BE2C (cell line): ENCODE measurements around the gene EHD2.
"Not testable (repeated sequence)": the region's sequence is repeated elsewhere in the genome, so short reads cannot be mapped to it uniquely, and the experiment has no call there.

ENCODE experiments used
- DNase-seq: peaks from one replicate; pipeline ENCODE4 v3.0.0-alpha.2; 2020
- H3K27me3 ChIP-seq: fragments of 250-450 bp; sonication (Bioruptor Pico); 2 replicates; pipeline ENCODE4 v1.5.1; 2020; ENCODE audit warnings: mild to moderate bottlenecking
- H3K36me3 ChIP-seq: fragments of 250-450 bp; sonication (Bioruptor Pico); 2 replicates; pipeline ENCODE4 v1.5.1; 2020; ENCODE audit warnings: mild to moderate bottlenecking
- H3K4me1 ChIP-seq: fragments of 250-450 bp; sonication (Bioruptor Pico); 2 replicates; pipeline ENCODE4 v1.5.1; 2020
- H3K4me3 ChIP-seq: 2 replicates; pipeline ENCODE4 v1.5.1; 2011; ENCODE audit warnings: low read depth, low read length
- H3K9me3 ChIP-seq: fragments of 250-450 bp; sonication (Bioruptor Pico); 2 replicates; pipeline ENCODE4 v1.5.1; 2020
- TF ChIP-seq, protein P1 (sequence below): IDR thresholded peaks from 2 replicates; pipeline ENCODE4 v1.5.1; 2012; ENCODE audit warnings: mild to moderate bottlenecking, low read depth, low read length

The EHD2 gene

GRCh38 chr19:47704024-47704423 lies 9.2 kb upstream of the EHD2 start:
- Histone ChIP-seq H3K36me3 (peaks cover 6% of the 10 kb centered on the region; the same call in 1 of the 2 replicates), H3K27me3 (no peaks in the 10 kb centered on the region), H3K4me1 (no peaks in the 10 kb centered on the region), H3K9me3 (no peaks in the 10 kb centered on the region), H3K4me3 (no peak overlapping the region)
- DNase-seq: no peak
- TF ChIP-seq, protein P1, sequence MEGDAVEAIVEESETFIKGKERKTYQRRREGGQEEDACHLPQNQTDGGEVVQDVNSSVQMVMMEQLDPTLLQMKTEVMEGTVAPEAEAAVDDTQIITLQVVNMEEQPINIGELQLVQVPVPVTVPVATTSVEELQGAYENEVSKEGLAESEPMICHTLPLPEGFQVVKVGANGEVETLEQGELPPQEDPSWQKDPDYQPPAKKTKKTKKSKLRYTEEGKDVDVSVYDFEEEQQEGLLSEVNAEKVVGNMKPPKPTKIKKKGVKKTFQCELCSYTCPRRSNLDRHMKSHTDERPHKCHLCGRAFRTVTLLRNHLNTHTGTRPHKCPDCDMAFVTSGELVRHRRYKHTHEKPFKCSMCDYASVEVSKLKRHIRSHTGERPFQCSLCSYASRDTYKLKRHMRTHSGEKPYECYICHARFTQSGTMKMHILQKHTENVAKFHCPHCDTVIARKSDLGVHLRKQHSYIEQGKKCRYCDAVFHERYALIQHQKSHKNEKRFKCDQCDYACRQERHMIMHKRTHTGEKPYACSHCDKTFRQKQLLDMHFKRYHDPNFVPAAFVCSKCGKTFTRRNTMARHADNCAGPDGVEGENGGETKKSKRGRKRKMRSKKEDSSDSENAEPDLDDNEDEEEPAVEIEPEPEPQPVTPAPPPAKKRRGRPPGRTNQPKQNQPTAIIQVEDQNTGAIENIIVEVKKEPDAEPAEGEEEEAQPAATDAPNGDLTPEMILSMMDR: no peak

- H3K27me3 ChIP-seq: no peaks in the 10 kb centered on the region
Measured at GRCh38 chr19:47704656-47705055, 8.6 kb upstream of the EHD2 start.

DNA sequence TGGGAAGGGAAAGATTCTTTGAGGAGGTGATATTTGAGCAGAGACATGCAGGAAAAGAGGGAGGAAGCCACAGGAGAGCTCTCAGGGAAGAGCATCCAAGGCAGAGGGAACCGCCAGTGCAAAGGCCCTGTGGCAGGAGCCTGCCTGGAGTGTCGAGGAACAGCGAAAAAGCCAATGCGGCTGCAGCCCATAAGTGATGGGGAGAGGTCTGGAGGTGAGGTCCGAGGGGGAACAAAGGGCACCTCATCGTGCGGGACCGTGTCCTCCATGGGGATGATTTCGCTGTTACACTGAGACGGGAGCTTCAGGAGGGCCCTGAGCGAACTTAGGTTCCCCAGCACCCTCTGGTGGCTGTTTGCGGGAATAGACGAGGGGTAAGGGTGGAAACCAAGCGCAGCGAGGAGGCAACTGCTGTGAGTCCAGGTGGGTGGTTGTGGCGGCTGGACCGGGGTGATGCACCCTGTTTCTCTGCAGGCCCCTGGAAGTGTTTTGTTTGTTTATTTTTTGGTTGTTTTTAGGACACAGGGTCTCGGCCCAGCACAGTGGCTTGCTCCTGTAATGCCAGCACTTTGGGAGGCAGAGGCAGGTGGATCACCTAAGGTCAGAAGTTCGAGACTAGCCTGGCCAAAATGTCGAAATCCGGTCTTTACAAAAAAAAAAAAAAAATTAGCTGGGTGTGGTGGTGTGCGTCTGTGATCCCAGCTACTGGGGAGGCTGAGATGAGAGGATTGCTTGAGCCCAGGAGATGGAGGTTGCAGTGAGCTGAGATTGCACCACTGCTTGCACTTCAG lies 5.9 kb upstream of the EHD2 start:
- no peak overlapping the region for H3K4me3 ChIP-seq
- no peaks in the 10 kb centered on the region for H3K27me3 ChIP-seq
- TF ChIP-seq, protein P1: peak; percentile 86
- DNase-seq: peak; percentile 79
- H3K36me3 ChIP-seq: no peaks in the 10 kb centered on the region
- no peaks in the 10 kb centered on the region for H3K9me3 ChIP-seq
- no peaks in the 10 kb centered on the region for H3K4me1 ChIP-seq

More at GRCh38 chr19:47704656-47705055, 8.6 kb upstream of the EHD2 start:
- TF ChIP-seq, protein P1: no peak
- no peak overlapping the region for H3K4me3 ChIP-seq
- no peak for DNase-seq
- peaks cover 4% of the 10 kb centered on the region; the same call in 1 of the 2 replicates for H3K36me3 ChIP-seq
- H3K9me3 ChIP-seq: no peaks in the 10 kb centered on the region
- H3K4me1 ChIP-seq: no peaks in the 10 kb centered on the region

- Histone ChIP-seq H3K4me1 (no peaks in the 10 kb centered on the region), H3K9me3 (no peaks in the 10 kb centered on the region), H3K36me3 (peaks cover under 1% of the 10 kb centered on the region), H3K4me3 (no peak overlapping the region), H3K27me3 (no peaks in the 10 kb centered on the region)
- TF ChIP-seq, protein P1: no peak
- DNase-seq: no peak
Measured at GRCh38 chr19:47711652-47712242, 1.5 kb upstream of the EHD2 start.

GRCh38 chr19:47714339-47714738 lies 1.1 kb downstream of the EHD2 start:
- peaks cover 3% of the 10 kb centered on the region; the same call in 1 of the 2 replicates for H3K4me1 ChIP-seq
- H3K4me3 ChIP-seq: no peak overlapping the region
- peaks cover 8% of the 10 kb centered on the region for H3K36me3 ChIP-seq
- no peaks in the 10 kb centered on the region for H3K27me3 ChIP-seq
- no peak for DNase-seq
- no peaks in the 10 kb centered on the region for H3K9me3 ChIP-seq
- TF ChIP-seq, protein P1: no peak

- not testable (repeated sequence) for H3K9me3 ChIP-seq, H3K36me3 ChIP-seq, H3K4me3 ChIP-seq, DNase-seq, H3K4me1 ChIP-seq, H3K27me3 ChIP-seq
Measured at GRCh38 chr19:47714855-47715254, 1.6 kb downstream of the EHD2 start.
